ENCODE measurements around the gene JARID2. TPM values are rescaled to one million over a fixed set of nuclear protein-coding genes. Genes with fewer than 3 reads are reported as not detected.

The JARID2 gene
- total and polyA plus RNA-seq, 9 of the 15 experiments (the other 6 are each of a cell fraction or from before 2014, with no cell fraction given), result 5.0 to 29.0 (median 15.6) TPM

- TF ChIP-seq ZNF79 (CRISPR knock-in tag; IDR thresholded peaks at IDR 0.05; ENCODE audit: low read depth), result no peak
- TF ChIP-seq, protein P1, sequence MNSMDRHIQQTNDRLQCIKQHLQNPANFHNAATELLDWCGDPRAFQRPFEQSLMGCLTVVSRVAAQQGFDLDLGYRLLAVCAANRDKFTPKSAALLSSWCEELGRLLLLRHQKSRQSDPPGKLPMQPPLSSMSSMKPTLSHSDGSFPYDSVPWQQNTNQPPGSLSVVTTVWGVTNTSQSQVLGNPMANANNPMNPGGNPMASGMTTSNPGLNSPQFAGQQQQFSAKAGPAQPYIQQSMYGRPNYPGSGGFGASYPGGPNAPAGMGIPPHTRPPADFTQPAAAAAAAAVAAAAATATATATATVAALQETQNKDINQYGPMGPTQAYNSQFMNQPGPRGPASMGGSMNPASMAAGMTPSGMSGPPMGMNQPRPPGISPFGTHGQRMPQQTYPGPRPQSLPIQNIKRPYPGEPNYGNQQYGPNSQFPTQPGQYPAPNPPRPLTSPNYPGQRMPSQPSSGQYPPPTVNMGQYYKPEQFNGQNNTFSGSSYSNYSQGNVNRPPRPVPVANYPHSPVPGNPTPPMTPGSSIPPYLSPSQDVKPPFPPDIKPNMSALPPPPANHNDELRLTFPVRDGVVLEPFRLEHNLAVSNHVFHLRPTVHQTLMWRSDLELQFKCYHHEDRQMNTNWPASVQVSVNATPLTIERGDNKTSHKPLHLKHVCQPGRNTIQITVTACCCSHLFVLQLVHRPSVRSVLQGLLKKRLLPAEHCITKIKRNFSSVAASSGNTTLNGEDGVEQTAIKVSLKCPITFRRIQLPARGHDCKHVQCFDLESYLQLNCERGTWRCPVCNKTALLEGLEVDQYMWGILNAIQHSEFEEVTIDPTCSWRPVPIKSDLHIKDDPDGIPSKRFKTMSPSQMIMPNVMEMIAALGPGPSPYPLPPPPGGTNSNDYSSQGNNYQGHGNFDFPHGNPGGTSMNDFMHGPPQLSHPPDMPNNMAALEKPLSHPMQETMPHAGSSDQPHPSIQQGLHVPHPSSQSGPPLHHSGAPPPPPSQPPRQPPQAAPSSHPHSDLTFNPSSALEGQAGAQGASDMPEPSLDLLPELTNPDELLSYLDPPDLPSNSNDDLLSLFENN (IDR thresholded peaks at IDR 0.05; ENCODE audit: low read depth in 2 of 2, low read length in 2 of 2), result no peak
- TF ChIP-seq SRSF3 (IDR thresholded peaks at IDR 0.05; ENCODE audit: insufficient read depth, low read length), result no peak
- TF ChIP-seq SRSF1 (IDR thresholded peaks at IDR 0.05; ENCODE audit: low read depth, low read length), result no peak
- TF ChIP-seq NR2C1 (IDR thresholded peaks at IDR 0.05), result no peak
- no peak for TF ChIP-seq NR2C1 (tag; IDR thresholded peaks at IDR 0.05)
- TF ChIP-seq HCFC1 (IDR thresholded peaks at IDR 0.05; ENCODE audit: low read depth, low read length), result no peak
These were observed 176.3 kb downstream of the JARID2 start (continued) for GRCh38 chr6:15421945-15422733.

All from K562 (cell line).